HG03439 (cell line): Measurements from ENCODE around the gene ITGA8.

ENCODE experiments used
- ATAC-seq: cut with Tn5 transposase; IDR thresholded peaks from one replicate; pipeline ENCODE4 v1.9.1; 2021; ENCODE audit warnings: mild to moderate bottlenecking, moderate library complexity; ENCODE audit not compliant: unreplicated experiment

Gene ITGA8

DNA sequence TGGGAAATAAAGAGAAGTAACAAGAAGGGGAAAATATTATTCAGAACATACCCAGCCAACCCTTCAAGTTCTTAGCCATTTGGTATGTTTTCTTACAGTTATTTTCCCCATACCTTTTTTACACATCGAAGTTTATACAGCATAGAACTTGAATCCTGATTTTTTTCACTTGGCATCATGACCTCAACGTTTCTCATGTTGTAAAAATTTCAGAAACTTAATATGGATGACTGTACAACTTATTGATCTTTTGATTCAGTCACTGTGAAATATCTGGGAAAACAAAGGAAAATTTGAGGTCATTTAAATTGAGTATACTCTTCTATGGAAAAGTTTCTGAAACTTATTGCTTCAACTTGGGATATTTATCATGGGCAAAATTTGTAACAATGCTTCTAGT, 245.1 kb downstream of the ITGA8 start:
- ATAC-seq = no peak

DNA sequence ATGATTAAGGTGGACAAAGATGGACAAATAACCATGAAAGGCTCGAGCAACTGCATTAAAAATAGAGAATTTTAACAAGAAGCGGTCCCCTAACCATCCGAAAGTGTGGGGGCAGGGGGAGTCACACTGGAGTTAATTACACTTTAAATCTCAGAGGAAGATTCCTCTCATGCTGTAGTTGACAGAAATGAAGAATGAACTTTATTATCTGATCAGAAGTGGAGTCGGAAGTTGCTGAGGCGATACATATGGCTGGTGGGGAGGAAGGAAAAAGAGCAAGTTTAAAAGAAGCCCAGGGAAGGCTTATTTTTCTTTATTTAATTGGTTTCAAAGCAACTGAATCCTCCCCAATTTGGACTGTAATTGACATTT, 246.3 kb downstream of the ITGA8 start:
- no peak for ATAC-seq

DNA sequence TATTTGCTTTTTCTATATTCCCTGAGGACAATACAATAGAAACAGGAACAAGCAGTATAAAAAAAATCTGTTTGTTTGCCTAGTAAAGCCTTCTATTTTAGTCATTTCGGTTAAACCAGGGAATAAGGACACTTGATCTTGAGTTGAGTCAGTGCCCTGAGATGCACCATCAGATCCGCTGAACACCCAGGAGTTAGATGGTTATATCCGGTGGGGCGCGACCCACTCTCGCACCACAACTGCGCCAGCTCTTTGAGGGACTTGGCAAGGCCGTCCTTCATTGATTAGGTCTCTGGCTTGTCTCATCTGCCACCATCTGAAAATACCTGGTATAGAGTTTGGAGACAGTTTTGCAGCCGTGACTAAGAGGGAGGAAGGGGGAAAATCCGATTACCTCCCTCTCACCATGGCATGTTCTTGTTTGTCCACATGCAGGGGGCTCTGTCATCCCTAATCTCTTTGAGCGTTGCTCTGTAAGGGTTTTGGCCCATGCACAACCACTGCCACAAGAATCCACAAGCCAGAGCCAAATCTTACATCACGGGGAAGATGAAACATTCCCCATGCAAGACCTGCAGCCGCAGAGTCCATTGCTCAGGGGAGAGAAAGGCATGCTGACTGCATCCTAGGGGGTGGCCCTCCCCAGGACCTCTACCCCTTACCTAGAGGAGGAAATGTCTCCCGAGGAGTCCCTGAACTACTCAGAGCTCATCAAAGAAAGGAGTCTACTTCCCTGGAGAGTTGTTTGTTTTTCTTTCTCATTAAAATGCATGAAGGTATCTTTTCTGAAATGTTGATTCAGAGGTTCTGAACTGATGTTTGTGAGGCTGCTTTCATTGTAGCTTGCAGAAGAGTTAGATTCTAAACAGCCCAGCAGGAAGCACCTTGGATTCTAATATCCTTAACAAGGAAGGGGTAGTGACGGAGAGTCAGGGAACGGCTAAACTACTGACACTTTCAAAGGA, 247.0 kb downstream of the ITGA8 start:
- no peak for ATAC-seq

DNA sequence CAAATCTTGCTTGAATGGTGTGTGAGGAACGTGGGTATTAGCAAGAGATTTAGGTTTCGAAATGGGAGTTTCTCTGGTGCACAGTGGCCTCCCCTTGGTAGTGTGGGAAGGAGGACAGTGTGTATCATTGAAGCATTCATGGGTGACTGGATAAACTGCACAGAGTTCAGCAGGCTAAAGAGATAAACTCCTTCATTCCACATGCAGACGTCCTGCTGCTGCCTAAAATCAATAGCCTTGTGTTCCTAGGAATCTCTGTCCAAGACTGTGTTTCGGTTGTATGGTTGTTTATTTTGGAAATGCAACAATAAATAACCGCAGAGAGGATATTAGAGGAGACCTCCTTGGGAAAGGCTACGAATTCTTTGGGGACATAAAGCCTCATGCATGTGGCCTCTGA, 247.7 kb downstream of the ITGA8 start:
- ATAC-seq = no peak

DNA sequence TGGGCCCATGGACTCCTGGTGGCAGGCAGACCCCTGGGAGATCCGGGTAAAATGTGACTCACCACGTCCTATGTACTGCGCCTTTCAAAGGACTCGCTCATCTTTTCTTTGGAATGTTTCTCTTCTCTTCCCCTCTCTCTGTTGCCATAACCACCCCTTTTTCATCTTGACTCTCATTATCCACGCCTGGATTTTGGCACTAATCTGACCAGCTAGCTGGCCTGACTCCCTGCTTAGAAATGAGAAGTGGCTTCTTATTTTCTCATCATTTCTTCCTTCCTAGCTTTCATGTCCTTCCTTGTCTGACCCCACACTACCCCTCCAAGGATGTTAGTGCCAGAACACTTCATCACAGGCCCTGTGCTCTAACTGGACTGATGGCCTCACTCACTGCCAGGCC, 250.6 kb downstream of the ITGA8 start:
- no peak for ATAC-seq

DNA sequence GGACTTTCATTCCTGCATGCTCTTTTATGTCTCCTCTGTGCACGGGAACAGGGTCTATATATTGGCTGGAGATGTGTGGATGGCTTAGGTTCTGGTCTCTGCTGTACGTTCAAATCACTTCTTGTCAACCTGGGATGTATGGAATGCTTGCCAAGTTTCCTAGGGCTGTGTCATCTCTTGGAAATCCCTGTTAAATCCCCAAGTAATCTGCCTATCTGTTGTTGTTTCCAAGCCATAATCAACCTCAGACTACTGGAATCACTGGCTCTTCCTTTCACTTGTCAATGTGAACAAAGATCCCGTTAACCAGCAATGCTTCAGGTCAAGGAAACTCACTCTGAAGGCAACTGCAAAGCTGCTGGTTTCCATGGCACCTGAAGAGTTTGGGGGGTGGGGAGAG, 255.3 kb downstream of the ITGA8 start:
- ATAC-seq = no peak
